DMS 273 (cell line): ENCODE data around the gene LUC7L2.
A peak's percentile ranks its signal among the peaks of the same experiment; 100 is the strongest.
"Not testable (repeated sequence)": the region's sequence is repeated elsewhere in the genome, so short reads cannot be mapped to it uniquely, and the experiment has no call there.

ENCODE experiments used
- DNase-seq: peaks from one replicate; lab custom pipeline; 2025; ENCODE audit not compliant: unreplicated experiment; lab: John Stamatoyannopoulos, UW

LUC7L2 gene

DNA sequence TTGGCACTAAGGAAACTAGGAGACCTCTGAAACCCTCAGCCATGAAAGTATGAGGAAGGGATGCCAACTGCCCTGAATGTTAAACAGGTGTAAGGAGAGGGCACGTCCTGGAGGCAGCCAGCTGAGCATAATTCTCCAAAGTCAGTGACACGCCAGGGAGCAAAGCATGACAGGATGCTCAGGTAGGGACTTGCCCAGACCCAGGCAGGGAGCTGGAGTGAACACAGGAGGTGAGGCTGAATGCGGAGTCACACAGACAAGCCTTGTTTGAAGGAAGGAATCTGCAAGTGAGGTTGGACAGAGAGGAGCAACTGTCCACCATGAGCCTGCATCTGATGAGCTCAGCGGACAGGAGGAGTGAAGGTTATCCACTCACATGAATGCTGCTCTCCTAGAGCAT lies 82.3 kb downstream of the LUC7L2 start:
- no peak for DNase-seq

DNA sequence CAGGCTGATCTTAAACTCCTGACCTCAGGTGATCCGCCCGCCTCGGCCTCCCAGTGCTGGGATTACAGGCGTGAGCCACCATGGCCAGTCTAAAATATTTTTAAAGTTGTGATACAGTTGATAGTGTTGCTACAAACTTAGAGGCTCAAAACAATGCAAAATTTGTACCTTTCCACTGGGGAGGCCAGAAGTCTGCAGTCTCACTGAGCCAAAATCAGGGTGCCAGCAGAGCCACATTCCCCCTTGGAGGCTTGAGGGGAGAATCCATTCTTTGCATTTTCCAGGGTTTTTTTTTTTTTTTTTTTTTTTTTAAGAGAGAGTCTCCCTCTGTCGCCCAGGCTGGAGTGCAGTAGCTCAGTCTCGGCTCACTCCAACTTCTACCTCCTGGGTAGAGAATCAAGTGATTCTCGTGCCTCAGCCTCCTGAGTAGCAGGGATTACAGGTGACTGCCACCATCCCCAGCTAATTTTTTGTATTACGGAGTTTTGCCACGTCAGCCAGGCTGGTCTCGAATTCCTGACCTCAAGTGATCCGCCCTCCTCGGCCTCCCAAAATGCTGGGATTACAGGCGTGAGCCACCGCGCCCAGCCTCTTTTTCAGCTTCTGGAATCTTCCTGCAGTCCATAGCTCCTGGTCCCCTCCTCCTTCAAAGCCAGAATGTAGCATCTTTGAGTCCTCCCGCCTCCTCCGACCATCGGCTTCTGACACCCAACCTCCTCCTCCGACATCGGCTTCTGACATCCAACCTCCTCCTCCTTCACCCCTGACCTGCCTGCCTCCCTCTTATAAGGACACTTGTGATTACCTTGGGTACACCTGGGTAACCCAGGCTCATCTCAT lies 86.6 kb downstream of the LUC7L2 start:
- DNase-seq, result no peak

DNA sequence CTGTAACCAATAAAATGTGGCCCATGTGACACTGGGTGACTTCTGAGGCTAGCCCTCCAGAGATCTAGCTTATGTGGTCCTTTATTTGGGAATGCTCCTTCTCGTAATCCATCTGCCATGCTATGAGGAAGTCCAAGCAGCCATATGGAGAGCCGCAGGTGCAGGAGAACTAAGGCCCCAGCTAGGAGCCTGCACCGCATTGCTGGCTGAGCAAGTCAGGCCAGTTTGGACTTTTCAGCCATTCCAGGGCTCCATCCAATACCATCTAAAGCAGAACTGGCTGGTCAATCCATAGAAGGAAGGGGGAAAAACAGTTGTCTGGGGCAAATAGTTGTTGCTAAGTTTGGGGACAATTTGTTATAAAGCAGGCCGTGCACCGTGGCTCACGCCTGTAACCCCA lies 91.2 kb downstream of the LUC7L2 start:
- peak; percentile 39 for DNase-seq

DNA sequence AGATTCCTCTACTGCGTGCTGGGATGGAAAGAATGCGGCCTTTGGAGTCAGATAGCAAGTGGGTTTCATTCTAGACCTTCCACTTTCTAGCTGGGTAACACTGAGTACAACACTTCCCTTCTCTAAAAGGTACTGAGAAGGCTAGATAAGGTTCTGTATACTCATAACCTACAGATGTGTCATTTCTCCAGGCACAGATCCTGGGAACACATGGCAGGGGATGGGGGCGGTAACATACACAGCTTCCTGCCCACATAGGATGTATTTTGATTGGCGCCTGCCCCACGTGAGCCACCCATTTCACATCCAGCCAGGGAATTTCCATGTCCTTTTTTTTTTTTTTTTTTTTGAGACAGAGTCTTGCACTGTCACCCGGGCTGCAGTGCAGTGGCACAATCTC lies 91.9 kb downstream of the LUC7L2 start:
- DNase-seq, result peak; percentile 29

DNA sequence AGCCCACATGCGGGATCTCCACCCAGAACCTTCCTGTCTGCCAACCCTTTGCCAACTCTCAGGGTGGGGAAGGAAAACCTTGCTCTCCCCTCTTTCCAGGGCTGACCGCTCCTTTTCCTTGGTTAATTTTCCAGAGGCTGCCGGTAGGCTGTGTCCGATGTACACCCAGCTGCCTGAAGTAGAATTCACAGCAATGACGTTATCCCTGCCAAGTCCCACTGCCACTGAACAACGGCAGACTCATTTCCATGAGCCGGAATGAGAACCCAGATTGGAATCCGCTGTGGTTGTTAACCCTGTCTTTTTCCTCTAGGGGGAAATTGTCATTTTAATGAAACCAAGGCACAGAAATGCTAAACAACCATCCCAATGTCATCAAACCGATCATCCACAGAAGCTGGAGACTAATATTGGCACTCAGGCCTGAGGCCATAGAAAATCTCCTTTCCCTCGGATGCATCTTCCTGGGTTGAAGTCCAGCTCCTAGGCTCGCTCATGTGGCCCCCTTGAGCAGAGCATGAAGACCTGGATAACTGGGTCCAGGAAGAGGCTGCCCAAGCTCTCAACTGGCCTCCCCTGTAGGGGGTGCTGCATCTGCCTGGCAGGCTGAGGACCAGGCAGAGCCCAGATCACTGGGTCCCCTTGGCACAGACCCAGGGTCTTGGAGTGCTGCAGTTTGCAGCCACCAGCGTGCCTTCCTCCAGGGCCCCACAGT lies 93.4 kb downstream of the LUC7L2 start:
- DNase-seq, result peak; percentile 43

DNA sequence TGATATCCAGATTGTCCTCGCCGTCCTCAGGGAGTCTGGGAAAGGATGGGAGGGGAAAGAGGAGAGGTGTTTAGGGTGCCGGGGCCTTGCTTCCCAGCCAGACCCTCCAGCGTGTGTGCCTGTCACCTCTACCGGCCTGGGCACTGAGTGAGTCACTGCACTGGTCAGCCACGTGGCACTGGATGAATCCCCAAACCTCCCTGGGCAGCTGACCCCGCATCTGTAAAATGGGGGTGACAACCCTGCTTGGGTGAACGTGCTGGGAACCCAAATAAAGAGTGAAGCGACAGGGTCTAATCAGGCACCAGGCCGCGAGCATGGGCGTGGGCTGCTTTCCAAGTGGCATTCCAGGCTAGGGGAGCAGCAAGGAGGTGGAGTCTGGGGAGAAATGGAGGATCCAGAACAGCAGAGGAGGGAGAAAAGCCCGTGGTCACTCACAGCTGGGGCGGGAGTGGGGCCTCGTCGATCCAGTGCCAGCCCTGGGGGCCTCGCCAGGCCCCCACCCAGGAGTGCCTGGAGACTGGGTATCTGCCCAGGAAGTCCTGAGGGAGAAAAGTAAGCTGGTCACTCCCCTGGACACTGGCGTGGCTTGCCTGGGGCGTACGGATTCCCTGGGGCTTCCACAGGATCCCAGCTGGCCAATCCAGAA lies 94.1 kb downstream of the LUC7L2 start:
- no peak for DNase-seq

DNA sequence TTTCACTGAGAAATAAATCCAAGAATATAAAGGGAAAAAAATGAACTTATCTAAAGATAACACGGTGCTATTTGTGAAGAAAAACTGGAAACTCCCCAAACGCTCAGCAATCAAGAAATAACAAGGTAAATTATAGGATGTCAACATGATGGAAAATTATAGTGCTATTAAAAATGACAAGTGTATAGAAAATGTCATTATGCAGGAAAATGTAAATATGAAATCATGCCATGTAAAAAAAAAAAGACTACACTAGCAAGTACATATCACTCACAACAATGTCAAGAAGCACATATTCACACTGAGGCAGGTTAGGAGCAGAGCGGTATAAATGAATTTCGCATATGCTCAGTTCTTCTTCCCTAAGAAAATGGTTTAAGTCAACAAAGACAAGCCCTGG lies 96.1 kb downstream of the LUC7L2 start:
- DNase-seq, result no peak

DNA sequence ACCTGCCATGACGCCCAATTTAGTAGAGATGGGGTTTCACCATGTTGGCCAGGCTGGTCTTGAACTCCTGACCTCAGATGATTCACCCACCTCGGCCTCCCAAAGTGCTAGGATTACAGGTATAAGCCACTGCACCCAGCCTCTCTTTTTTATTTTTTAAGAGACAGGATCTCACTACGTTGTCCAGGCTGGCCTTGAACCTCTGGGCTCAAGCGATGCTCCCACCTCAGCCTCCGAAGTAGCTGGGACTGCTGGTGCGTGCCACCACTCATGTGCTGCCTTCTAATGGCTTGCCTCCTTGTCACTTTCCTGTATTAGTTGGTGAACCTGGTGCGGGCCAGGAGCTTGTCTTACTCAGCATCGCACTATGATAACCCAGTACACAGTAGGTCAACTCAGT lies 96.8 kb downstream of the LUC7L2 start:
- no peak for DNase-seq

DNA sequence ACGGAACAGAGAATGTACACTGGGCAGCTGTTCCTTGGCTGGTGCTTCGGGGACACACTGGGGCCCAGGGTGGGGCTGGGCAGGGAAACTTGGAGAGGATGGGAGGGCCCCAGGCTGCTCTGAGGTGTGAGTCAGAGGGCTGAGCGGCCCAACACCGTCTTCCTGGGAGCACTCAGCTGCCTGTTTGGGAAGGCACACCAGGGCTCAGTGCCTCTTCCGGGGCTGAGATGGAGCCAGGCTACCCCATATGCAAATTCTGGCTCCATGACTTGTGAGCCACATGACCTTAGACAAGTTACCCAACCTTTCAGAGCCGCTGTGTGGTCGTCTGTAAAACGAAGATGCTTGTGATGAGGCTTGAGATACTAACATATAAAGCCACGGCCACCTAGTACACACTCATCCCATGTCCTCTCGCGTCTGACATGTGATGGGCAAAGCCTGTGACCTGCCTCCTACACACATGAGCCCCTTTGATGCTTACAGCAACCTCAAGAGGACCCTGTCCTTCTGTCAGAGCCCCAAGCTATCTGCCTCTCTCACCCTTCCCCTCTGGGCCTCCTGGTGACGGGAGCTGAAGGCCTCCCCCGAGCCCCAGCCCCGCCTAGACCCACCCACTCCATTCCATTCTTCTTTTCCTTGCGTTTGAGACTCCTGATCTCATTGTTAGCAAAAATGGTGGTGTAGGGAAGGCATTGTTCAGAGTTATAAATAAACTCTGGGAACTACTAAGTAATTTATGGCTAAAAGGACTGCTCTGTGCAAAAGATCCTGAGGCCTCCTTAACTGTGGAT lies 97.7 kb downstream of the LUC7L2 start:
- no peak for DNase-seq

DNA sequence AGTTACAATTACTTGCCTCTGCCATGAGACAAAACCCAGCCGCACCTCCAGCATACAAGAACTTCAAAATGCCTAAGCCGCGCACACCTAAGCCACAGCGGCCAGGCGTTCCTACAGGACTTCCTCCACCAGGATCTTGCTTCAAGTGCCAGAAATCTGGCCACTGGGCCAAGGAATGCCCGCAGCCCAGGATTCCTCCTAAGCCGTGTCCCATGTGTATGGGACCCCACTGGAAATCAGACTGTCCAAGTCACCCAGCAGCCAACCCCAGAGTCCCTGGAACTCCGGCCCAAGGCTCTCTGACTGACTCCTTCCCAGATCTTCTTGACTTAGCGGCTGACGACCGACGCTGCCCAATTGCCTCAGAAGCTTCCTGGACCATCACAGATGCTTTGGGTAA lies 103.7 kb downstream of the LUC7L2 start:
- not testable (repeated sequence) for DNase-seq

DNA sequence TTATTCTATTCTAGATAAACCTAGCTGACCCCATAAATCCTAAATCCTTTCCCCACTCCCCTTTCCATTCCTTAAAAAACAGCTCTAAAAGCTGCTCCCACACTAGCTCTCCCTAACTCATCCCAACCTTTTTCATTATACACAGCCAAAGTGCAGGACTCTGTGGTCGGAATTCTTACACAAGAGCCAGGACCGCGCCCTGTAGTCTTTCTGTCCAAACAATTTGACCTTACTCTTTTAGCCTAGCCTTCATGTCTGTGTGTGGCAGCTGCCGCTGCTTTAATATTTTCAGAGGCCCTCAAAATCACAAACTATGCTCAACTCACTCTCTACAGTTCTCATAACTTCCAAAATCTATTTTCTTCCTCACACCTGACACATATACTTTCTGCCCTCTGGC lies 104.8 kb downstream of the LUC7L2 start:
- not testable (repeated sequence) for DNase-seq

DNA sequence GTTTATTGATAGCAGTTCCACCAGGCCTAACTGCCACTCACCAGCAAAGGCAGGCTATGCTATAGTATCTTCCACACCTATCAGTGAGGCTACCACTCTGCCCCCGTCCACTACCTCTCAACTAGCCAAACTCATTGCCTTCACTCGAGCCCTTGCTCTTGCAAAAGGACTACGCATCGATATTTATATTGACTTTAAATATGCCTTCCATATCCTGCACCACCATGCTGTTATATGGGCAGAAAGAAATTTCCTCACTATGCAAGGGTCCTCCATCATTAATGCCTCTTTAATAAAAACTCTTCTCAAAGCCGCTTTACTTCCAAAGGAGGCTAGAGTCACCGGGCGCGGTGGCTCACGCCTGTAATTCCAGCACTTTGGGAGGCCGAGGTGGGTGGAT lies 105.4 kb downstream of the LUC7L2 start:
- not testable (repeated sequence) for DNase-seq

DNA sequence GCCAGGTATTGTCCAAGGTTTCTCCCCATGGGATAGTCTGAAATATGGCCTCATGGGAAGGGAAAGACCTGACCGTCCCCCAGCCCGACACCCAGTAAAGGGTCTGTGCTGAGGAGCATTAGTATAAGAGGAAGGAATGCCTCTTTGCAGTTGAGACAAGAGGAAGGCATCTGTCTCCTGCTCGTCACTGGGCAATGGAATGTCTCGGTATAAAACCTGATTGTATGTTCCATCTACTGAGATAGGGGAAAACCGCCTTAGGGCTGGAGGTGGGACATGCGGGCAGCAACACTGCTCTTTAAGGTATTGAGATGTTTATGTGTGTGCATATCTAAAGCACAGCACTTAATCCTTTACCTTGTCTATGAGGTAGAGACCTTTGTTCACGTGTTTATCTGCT lies 108.0 kb downstream of the LUC7L2 start:
- not testable (repeated sequence) for DNase-seq

DNA sequence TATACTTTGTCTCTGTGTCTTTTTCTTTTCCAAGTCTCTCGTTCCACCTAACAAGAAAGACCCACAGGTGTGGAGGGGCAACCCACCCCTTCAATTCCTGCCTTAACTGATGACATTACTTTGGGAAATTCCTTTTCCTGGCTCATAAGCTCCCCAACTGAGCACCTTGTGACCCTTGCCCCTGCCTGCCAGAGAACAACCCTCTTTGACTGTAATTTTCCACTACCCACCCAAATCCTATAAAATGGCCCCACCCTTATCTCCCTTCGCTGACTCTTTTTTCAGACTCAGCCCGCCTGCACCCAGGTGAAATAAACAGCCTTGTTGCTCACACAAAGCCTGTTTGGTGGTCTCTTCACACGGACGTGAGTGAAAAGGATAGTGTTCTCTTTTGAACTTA lies 108.6 kb downstream of the LUC7L2 start:
- not testable (repeated sequence) for DNase-seq

DNA sequence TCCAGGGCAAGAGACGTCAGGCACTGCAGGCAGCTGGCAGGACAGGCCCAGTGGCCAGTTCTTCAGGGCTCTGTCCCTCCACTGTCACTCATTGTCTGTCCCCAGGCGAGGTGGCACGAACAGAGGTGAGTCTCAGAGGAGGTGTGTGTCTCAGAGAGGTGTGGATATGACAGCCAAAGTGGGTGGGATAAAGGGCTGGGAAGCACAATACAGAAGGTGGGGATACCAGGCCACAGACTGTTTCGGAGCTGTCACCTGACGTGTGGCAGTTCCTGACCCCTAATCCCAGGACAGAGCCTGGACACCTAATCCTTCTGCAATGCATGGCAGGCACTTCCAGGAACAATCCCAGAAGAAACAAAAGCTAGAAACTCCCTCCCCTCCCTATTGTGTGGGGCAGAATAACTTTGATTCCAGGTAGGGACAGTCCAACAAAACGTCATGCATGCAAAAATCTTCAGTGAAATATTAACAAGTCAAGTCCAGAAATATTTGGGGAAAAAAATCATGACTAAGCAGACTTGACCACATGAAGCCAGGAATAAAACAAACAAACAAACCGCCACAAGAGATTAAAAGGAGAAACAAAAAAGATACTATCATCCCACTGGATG lies 112.2 kb downstream of the LUC7L2 start:
- DNase-seq, result no peak
